GM21423 (cell line): Measurements from ENCODE around the gene STRN3.
"Not testable (repeated sequence)": the region's sequence is repeated elsewhere in the genome, so short reads cannot be mapped to it uniquely, and the experiment has no call there.

Experiments
- ATAC-seq: cut with Tn5 transposase; IDR thresholded peaks from one replicate; pipeline ENCODE4 v1.9.1; 2021; ENCODE audit warnings: mild to moderate bottlenecking, moderate library complexity; ENCODE audit not compliant: unreplicated experiment

Gene STRN3

DNA sequence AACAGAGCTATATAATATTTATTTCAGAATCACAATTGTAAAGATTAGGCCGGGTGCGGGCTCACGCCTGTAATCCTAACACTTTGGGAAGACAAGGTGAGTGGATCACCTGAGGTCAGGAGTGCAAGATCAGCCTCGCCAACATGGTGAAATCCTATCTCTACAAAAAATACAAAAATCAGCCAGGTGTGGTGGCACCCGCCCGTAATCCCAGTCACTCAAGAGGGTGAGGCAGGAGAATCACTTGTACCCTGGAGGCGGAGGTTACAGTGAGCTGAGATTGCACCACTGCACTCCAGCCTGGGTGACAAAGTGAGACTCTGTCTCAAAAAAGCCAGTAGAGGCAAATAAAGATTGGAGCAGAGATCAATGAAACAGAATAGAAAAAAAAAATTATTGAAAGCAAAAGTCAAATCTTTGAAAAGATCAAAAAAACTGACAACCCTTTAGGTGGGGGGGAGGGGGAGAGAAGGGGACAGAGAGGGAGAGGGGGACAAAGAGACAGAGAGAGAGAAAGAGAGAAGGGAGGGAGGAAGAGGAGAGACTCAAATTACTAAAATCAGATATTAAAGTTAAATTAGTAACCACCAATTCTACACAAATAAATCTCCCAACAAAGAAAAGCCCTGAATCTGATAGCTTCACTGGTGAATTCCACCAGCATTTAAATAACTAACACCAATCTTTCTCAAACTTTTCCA is 53.1 kb downstream of the STRN3 start:
- ATAC-seq = no peak

DNA sequence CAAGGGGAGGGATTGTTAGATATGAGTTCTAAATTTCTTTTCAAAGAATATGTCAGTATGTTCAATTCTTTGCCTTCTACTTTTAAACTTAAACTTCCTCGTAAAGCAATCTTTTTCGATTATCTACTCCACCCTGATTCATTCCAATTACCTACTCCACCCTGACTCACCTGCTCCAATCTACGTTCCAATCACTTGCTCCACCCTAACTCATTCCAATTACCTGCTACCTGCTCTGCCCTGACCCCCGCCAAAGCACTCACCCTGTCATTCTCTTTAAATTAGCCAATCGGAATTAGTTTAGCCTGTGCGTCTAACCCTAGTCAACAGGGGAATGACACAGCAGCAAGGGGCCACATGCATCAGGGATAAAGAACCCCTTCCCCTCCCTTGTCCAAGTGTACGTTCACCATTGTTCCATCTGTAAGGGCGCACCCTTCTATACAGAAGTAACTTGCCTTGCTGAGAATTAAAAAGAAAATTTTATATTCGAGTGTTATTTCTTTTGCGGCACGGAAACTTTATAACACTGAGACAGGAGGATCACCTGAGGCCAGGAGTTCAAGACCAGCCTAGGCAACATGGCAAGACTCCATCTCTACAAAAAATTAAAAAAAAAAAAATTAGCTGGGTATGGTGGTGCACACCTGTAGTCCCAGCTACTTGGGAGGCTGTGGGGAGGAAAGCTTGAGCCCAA is 54.0 kb downstream of the STRN3 start:
- ATAC-seq = not testable (repeated sequence)

DNA sequence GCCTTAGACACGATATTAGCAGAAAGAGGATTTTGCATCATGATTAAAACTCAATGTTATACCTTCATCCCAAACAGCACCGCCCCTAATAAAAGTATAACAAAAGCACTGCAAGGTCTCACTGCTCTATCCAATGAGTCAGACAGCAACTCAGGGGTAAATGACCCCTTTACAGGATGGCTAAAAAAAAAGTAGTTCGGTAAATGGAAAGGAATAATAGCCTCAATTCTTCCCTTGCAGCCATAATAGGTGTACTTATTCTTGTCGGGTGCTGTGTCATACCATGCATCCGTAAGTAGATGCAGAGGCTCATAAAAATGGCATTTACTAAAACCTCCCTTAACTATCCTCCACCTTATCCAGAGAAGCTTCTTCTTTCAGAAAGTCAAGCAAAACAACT is 54.6 kb downstream of the STRN3 start:
- no peak for ATAC-seq

DNA sequence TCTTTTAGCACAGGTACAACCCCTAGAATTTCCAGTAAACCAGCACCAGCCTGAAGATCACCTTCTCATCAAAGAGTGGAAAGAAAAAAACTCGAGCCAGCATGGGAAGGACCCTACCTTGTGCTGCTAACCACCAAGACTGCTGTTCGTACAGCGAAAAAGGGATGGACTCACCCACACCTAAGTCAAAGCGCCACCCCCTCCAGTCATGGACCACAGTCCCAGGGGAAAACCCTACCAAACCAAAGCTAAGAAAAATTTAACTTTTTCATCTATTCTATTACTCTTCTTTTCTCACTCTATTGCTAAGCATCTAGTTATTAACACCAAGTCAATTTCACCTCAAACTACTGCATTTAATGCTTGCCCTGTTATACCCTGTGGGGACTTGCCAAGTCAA is 56.4 kb downstream of the STRN3 start:
- peak; percentile 83 for ATAC-seq

DNA sequence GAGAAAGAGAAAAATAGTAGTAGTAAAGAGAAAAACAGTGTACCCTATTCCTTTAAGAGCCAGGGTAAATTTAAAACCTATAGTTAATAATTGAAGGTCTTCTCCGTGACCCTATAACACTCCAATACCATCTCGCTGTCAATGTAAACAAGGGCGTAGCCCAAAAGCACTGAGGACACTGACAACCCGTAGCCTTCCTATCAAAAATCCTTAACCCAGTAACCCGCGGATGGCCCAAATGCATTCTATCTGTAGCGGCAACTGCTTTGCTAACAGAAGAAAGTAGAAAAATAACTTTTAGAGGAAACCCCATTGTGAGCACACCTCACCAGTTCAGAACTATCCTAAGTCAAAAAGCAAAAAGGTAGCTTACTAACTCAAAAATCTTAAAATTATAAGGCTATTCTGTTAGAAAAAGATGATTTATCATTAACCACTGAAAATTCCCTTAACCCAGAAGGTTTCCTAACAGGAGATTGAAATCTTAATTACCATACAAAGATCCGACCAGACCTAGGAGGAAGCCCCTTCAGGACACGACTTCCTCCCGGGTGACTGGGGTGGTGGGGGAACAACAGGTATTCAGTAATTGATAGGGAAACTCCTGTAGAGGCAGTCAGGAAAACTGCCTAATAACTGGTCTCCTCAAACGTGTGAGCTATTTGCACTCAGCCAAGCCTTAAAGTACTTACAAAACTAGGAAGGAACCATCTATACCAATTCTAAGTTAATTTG is 58.6 kb downstream of the STRN3 start:
- ATAC-seq = not testable (repeated sequence)

DNA sequence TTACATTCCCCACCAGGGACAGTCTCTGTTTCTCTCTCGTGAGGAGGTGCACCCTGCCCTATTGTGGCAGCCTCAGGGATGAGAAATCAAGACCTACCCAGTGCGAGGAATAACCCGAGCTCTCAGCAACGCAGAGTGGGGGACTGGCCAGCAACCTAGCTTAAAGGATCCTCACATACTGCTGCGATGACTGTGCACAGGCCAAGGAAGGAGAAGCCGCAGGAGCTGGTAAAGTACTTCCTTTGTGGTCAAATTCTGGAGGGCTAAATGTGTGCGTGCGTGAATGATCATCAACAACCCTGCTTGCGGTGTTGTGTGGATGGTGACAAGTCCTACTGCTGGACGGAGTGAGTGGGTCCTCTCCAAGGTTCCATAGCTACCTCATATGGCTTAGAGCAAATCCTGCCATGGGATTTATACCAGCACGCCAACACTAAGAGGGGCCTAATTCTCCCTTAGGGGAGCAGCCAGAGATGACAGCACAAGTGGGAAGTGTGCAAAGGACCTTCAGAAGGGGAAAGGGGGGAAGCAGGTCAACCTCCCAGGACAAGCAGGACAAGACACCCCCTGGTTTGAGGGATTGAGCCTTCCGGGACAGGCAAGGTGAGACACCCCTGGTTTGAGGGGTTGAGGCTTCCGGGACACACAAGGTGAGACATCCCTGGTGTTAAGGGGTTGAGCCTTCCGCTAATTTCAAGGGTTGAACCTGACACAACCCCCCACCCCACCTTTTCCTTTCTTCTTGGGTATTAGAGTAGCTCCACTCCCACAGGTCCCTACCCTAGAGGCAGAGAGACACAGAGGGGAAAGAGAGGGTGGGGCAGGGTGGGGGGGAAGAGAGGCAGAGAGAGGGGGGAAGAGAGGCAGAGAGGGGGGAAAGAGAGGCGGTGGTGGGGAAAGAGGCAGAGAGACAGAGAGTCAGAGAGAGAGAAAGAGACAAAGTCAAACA is 59.5 kb downstream of the STRN3 start:
- ATAC-seq = no peak

DNA sequence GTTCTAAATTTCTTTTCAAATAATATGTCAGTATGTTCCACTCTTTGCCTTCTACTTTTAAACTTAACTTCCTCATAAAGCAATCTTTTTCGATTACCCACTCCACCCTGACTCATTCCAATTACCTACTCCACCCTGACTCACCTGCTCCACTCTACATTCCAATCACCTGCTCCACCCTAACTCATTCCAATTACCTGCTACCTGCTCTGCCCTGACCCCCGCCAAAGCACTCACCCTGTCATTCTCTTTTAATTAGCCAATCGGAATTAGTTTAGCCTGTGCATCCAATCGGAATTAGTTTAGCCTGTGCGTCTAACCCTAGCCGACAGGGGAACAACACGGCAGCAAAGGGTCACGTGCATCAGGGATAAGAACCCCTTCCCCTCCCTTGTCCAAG is 60.3 kb downstream of the STRN3 start:
- not testable (repeated sequence) for ATAC-seq

DNA sequence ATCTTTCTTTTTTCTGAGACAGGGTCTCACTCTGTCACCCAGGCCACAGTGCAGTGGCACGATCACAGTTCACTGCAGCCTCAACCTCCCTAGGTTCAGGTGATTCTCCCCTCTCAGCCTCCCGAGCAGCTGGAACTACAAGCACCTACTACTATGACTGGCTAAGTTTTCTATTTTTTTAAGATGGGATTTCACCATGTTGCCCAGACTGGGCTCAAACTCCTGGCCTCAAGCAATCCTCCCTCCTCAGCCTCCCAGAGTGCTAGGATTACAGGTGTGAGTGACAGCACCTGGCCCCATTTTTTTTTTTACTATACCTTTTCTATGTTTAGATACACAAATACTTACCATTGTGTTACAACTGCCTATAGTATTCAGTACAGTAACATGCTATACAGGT is 63.6 kb downstream of the STRN3 start:
- ATAC-seq = not testable (repeated sequence)

DNA sequence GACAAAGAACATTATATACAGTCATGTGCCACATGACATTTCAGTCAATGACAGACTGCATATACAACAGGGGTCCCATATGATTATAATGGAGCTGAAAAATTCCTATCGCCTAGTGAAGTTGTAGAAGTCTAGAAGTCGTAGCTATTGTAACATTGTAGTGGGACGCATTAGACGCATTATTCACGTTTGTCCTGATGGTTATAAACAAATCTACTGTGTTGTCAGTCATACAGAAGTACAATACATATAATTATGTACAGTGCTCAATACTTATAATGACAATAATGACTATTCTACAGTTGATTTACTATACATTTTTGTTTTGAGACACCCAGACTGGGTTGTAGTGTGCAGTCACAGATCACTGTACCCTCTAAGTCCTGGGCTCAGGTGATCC is 64.8 kb downstream of the STRN3 start:
- no peak for ATAC-seq

DNA sequence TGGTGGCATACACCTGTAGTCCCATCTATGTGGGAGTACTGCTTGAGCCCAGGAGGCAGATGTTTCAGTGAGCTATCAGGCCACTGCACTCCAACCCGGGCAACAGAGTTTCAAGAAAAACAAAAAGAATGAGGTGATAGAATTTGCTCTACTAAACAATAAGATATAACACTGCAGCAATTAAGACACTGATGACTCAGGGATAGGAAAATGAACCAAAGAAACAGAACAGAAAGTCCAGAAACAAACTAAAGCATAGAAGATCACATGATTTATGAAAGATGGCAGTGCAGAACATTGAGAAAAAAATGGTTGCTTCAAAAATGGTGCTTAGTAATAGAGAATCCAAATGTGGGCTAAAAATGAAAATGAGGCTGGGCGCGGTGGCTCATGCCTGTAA is 66.0 kb downstream of the STRN3 start:
- ATAC-seq = no peak

DNA sequence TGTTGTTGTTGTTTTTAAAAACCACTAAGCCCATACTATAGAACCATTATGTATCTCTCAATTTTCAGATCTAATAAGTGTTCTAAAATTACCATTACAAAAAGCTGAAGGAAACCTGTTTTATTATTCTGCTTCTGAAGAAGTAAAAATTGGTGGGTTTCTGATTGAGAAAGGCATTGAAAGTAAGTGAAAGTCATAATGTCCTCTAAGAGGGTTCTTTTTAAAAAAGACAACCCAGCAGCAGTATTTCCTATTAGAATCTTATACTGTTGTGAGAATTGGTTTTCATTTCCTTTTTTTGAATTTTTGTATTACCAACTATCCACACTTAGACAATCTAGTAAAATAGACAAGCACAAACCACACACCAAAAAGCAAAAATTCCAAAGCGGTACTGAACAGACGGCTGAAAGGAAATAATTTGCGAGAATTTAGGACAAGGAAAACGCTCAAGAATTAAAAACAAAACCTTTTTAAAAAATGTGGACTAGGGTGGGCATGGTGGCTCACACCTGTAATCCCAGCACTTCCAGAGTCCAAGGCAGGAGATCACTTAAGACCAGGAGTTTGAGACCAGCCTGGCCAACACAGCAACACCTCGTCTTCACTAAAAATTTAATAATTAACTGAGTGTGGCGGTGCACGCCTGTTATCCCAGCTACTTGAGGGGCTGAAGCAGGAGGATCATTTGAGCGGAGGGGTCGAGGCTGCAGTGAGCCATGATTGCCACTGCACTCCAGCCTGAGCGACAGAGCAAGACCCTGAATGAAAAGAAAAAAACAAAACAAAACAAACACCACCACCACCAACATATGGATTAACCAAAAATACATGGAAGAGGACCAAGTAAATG is 67.4 kb downstream of the STRN3 start:
- no peak for ATAC-seq

DNA sequence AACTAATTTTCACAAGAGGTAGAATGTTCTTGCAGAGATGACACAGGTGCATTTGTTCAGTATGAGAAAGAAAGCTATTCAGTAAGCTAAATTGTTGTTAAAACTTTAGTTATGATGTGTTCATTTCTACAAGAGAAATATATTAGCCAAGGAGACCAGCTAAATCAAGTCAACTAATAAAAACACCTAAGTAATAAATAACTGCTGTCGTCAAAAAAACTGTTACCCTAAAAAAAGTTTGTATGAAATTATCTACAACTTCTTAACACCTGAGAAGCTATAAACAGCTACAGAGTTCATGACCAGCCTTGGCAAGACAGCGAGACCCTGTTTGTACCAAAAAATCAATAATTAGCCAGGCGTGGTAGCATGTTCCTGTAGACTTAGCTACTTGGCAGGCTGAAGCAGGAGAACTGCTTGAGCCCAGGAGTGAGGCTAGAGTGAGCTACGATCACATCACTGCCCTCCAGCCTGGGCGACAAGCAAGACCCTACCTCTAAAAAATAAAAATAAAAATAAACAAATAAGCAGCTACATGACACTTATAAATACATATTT is 68.3 kb downstream of the STRN3 start:
- peak; percentile 77 for ATAC-seq

DNA sequence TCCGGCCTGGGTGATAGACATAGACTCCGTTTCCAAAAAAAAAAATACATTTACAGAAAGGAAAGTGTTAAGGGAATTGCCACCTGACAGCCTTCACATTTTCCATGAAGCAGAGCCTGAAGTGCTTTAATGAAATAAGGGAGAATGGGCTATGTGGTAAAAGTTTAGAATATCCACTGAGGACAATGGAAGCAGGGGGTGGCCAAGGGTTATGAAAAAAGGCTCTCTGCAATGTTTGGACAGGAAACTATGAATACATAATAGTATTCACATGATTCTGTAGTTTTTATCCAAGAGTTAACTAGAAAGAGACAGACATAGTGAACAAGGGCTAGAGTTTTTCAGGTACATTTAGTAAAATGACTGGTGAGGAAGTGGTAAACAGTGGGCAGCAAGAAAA is 76.5 kb downstream of the STRN3 start:
- no peak for ATAC-seq

DNA sequence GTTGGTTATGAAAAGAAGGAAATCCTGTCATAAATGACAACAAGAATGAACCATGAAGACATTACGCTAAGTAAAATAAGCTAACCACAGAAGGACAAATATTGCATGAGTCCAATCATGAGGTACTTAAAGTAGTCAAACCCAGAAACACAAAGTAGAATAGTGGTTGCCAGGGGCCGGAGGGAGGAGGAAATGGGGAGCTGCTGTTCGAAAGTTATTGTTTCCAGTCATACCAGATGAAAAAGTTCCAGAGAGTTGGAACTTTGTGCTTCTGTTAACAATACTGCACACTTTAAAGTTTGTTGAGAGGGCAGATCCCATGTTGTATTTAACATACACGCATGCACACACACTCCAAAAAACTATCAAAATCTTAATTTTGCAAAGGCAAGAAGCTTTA is 82.5 kb downstream of the STRN3 start:
- no peak for ATAC-seq

DNA sequence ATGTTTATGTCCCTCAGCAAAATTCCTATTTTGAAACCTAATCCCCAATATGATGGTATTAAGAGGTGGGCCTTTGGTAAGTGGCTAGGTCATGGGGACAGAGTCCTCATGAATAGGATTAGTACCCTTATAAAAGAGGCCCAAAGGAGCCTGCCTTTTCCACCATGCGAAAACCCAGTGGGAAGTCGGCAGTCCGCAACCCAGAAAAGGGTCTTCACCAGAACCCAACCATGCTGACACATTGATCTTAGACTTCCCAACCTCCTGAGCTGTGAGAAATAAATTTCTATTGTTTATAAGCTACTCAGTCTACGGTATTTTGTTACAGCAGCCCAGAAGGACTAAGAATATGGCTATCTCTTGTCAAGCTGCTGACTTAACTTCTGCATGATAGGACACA is 85.3 kb downstream of the STRN3 start:
- ATAC-seq = no peak

DNA sequence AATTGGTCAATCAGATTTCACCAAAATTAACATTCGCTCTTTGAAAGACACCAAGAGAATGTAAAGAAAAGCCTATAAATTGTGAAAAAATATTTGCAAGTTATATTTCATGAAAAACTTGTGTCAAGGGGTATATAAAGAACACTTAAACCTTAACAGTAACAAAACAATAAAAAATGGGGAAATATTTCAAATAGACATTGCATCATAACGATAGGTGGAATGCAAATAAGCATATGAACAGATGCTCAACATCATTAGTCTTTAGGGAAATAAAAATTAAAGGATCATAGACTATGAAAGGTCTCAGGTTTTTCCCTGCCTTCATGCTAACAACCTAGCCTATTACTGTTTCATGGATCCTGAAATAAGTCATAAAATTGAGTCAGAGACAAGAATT is 87.6 kb downstream of the STRN3 start:
- no peak for ATAC-seq

DNA sequence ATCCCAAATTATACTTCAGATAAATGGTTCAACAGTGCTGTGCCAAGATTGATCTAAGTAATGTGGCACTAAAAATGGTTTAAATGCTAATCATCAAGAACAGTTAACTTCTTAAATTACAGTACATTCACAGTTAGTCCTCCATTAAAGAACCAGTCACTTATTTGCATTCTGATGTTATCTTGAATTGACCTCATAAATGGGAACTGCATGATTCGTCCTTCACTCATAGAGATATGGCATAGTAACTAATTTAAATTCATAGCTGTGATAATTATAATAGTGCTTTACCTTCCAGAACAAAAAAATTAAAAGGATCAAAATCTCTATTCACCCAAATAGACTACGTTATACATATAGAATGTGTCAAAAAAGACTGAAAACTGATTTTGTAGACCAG is 90.7 kb downstream of the STRN3 start:
- no peak for ATAC-seq

DNA sequence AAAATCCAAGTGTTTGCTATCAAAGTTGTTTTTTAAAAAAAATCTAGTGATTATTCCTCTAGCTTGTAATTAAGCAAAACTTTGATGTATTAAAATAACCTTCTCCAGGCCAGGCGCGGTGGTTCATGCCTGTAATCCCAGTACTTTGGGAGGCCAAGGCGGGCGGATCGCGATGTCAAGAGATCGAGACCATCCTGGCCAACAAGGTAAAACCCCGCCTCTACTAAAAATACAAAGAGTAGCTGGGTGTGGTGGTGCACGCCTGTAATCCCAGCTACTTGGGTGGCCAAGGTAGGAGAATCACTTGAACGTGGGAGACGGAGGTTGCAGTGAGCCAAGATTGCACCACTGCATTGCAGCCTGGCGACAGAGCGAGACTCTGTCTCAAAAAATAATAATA is 92.2 kb downstream of the STRN3 start:
- not testable (repeated sequence) for ATAC-seq

DNA sequence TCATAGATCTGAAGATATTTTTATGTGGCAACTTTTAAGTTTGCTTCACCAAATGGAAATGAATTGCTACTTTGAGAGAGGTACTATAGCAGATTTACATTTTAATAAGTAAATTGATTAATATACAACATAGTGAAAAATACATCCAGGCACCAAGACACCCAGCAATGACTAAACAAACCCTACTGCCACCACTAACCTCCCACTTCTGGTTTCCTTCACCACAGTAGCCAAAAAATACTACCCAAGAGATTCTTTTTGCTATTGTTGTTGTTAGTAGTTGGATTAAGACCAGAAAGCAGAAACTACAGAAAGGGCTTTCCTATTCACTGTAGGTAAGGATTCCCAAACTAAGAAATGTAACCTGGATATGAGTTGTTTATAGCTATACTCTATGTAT is 97.7 kb downstream of the STRN3 start:
- peak; percentile 51 for ATAC-seq

DNA sequence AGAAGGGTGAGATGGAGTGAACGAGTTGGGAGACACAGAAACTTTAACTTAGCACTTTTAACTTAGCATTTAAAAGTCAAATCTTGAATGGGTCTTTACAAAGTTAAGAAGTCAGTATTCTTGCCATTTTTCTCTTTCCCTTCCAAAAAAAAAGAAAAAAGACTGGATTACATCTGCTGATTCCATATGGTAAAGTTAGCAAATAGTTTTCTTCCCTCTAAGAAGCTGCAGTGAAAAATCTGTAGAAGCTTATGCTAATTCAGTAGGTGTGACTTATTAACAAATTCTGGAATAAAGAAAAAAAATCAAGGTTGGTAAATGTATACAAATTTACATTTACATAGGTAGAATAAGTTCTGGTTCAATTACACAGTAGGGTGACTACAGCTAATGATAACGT is 100.9 kb downstream of the STRN3 start:
- ATAC-seq = no peak
